A549 (cell line): ENCODE results near the gene STAG3. TPM values are rescaled to one million over a fixed set of nuclear protein-coding genes. Genes with fewer than 3 reads are reported as not detected.

ENCODE experiments used
- ATAC-seq, 2 experiments: fragments of 200-7000 bp in 1 of 2; fragments of >200 bp in 1 of 2; cut with Nextera tagmentation in 1 of 2; cut with Tn5 transposase in 1 of 2; 3 replicates each; pipeline versions ENCODE4 v1.8.0 to v1.9.1; 2018 to 2020; ENCODE audit warnings: mild to moderate bottlenecking in 1 of 2, moderate library complexity in 1 of 2
- CTCF ChIA-PET: fragments of 300-600 bp; sonication (Branson Sonifier 250); formaldehyde crosslinking; extraction: SDS; loops from one replicate; lab custom pipeline; 2021; ENCODE audit warnings: antibody characterized with exemption, inconsistent platforms; lab: Yijun Ruan, JAX
- POLR2A ChIA-PET: fragments of 350-600 bp; formaldehyde crosslinking; extraction: SDS; loops from one replicate; lab custom pipeline; 2021; ENCODE audit warnings: antibody characterized with exemption, inconsistent platforms; lab: Yijun Ruan, JAX
- DNase-seq, 2 experiments: peaks; one replicate each; pipeline versions ENCODE4 v3.0.0 to v3.0.0-alpha.2; 2011 to 2016; ENCODE audit warnings: low read depth in 1 of 2, low spot score in 1 of 2
- FAIRE-seq: peaks from 2 replicates; lab custom pipeline; 2011; peaks lifted over from hg19 to GRCh38; lab: Jason Lieb, UNC
- H3K27ac ChIP-seq, 2 experiments: fragments of >200 bp; sonication (Bioruptor Twin); formaldehyde crosslinking; 3 replicates each; pipeline ENCODE4 v1.5.1; 2016 to 2017
- H3K4me1 ChIP-seq: fragments of >200 bp; sonication (Bioruptor Twin); formaldehyde crosslinking; 3 replicates; pipeline ENCODE4 v1.6.1; 2016
- H3K4me2 ChIP-seq: fragments of >200 bp; sonication (Bioruptor Twin); formaldehyde crosslinking; 3 replicates; pipeline ENCODE4 v1.6.1; 2016
- H3K4me3 ChIP-seq: fragments of >200 bp; sonication (Bioruptor Twin); formaldehyde crosslinking; 3 replicates; pipeline ENCODE4 v1.5.1; 2016
- H3K9me3 ChIP-seq: fragments of >200 bp; sonication (Bioruptor Twin); formaldehyde crosslinking; 3 replicates; pipeline ENCODE4 v1.6.1; 2016
- ATOH8 ChIP-seq: fragments of 250-450 bp; sonication (Bioruptor Pico); IDR thresholded peaks from 2 replicates; pipeline ENCODE4 v1.5.0; 2020; ENCODE audit warnings: low read depth, mild to moderate bottlenecking, moderate library complexity
- BHLHE40 ChIP-seq: IDR thresholded peaks from 2 replicates; pipeline ENCODE4 v1.6.1; 2012; ENCODE audit warnings: low read depth, low read length, inconsistent platforms
- CEBPB ChIP-seq, 2 experiments: fragments of >200 bp in 1 of 2; sonication (Bioruptor Twin) in 1 of 2; formaldehyde crosslinking in 1 of 2; IDR thresholded peaks; 2 replicates each; pipeline ENCODE4 v1.6.1; 2012 to 2016
- CHD4 ChIP-seq: fragments of 200-600 bp; sonication (generic); IDR thresholded peaks from 2 replicates; pipeline ENCODE4 v1.6.1; 2016; ENCODE audit warnings: antibody characterized with exemption, mild to moderate bottlenecking, borderline replicate concordance
- CTCF ChIP-seq: fragments of >200 bp; sonication (Bioruptor Twin); formaldehyde crosslinking; IDR thresholded peaks from 3 replicates; pipeline ENCODE4 v1.5.1; 2016
- E2F6 ChIP-seq: IDR thresholded peaks from 2 replicates; pipeline ENCODE4 v1.6.1; 2012; ENCODE audit warnings: low read depth, borderline replicate concordance
- EHF ChIP-seq: fragments of 250-450 bp; sonication (Bioruptor Pico); IDR thresholded peaks from 2 replicates; pipeline ENCODE4 v1.5.0; 2020; ENCODE audit warnings: mild to moderate bottlenecking
- FOSL2 ChIP-seq, 2 experiments: fragments of 450-650 bp in 1 of 2; fragments of >200 bp in 1 of 2; sonication (Bioruptor Twin) in 1 of 2; formaldehyde crosslinking; IDR thresholded peaks; 2 replicates each; pipeline versions ENCODE4 v1.5.0 to v1.6.1; 2016 to 2020; ENCODE audit warnings: mild to moderate bottlenecking in 1 of 2, moderate library complexity in 1 of 2
- GATA3 ChIP-seq: IDR thresholded peaks from 2 replicates; pipeline ENCODE4 v1.6.1; 2012; ENCODE audit warnings: borderline replicate concordance
- HEYL ChIP-seq: fragments of 250-450 bp; sonication (Bioruptor Pico); IDR thresholded peaks from 2 replicates; pipeline ENCODE4 v1.8.0; 2021; ENCODE audit warnings: mild to moderate bottlenecking, moderate library complexity
- HMGXB4 ChIP-seq: fragments of 250-450 bp; sonication (Bioruptor Pico); IDR thresholded peaks from 2 replicates; pipeline ENCODE4 v1.5.0; 2021; ENCODE audit warnings: mild to moderate bottlenecking, moderate library complexity, borderline replicate concordance
- JUN ChIP-seq, 2 experiments: fragments of >200 bp; sonication (Bioruptor Twin); formaldehyde crosslinking; IDR thresholded peaks; 2 replicates in 1 of 2; 3 replicates in 1 of 2; pipeline ENCODE4 v1.6.1; 2016 to 2017
- MAZ ChIP-seq: fragments of 150-350 bp; IDR thresholded peaks from 2 replicates; pipeline ENCODE4 v1.6.1; 2014; ENCODE audit warnings: antibody characterized with exemption, low read depth, low read length, borderline replicate concordance
- PHF8 ChIP-seq: fragments of 200-600 bp; sonication (generic); IDR thresholded peaks from 2 replicates; pipeline ENCODE4 v1.6.1; 2016; ENCODE audit warnings: low read depth, mild to moderate bottlenecking, antibody characterized with exemption, moderate library complexity, borderline replicate concordance
- POLR2A ChIP-seq: IDR thresholded peaks from 2 replicates; pipeline ENCODE4 v1.6.1; 2012; ENCODE audit warnings: mild to moderate bottlenecking, low read length
- TFCP2L1 ChIP-seq: fragments of 250-450 bp; sonication (Bioruptor Pico); IDR thresholded peaks from 2 replicates; pipeline ENCODE4 v1.5.0; 2021; ENCODE audit warnings: mild to moderate bottlenecking
- TP53 ChIP-seq: fragments of 250-450 bp; sonication (Bioruptor Pico); IDR thresholded peaks from 2 replicates; pipeline ENCODE4 v1.5.0; 2021; ENCODE audit warnings: mild to moderate bottlenecking, moderate library complexity
- USF2 ChIP-seq: fragments of 450-650 bp; IDR thresholded peaks from 2 replicates; pipeline ENCODE4 v1.6.1; 2014; ENCODE audit warnings: antibody characterized with exemption
- ZC3H11A ChIP-seq: fragments of 450-650 bp; IDR thresholded peaks from 2 replicates; pipeline ENCODE4 v1.6.1; 2014; ENCODE audit warnings: antibody characterized with exemption, mild to moderate bottlenecking
- ZNF302 ChIP-seq: fragments of 250-450 bp; sonication (Bioruptor Pico); IDR thresholded peaks from 2 replicates; pipeline ENCODE4 v1.9.0; 2021; ENCODE audit warnings: inconsistent platforms, mild to moderate bottlenecking, moderate library complexity
- ZSCAN20 ChIP-seq: fragments of 250-450 bp; sonication (Bioruptor Pico); IDR thresholded peaks from 2 replicates; pipeline ENCODE4 v1.8.0; 2022; ENCODE audit warnings: mild to moderate bottlenecking, moderate library complexity
- WGBS: methylation state at CpG from one replicate; pipeline ENCODE4 v1.1.6; 2017; ENCODE audit errors: missing lambda C conversion rate; 5-methylcytosine and 5-hydroxymethylcytosine counted together
- polyA plus RNA-seq, 4 experiments: library from polyadenylated mRNA; depleted of rRNA in 3 of 4; stranded (reverse); fragments of >200 nt; fragmentation: RNase III in 1 of 4; extraction: RNeasy Plus Mini Kit Qiagen cat#74134 plus additional on column Dnase treatment in 1 of 4; gene quantifications; 2 replicates in 3 of 4; 3 replicates in 1 of 4; pipeline ENCODE4 v1.2.3, GENCODE V29; 2011 to 2017
- TF ChIP-seq, protein P1 (sequence below): fragments of 150-350 bp; IDR thresholded peaks from 2 replicates; pipeline ENCODE4 v1.6.1; 2014; ENCODE audit warnings: low read depth, mild to moderate bottlenecking, low read length
- TF ChIP-seq, protein P2 (sequence below): IDR thresholded peaks from 2 replicates; pipeline ENCODE4 v1.6.1; 2012
- TF ChIP-seq, protein P3 (sequence below): IDR thresholded peaks from 2 replicates; pipeline ENCODE4 v1.6.1; 2012

STAG3 gene
- polyA plus RNA-seq, 2 of the 4 experiments (the other 2 are of a cell fraction): 0.25 to 0.50 TPM

DNA sequence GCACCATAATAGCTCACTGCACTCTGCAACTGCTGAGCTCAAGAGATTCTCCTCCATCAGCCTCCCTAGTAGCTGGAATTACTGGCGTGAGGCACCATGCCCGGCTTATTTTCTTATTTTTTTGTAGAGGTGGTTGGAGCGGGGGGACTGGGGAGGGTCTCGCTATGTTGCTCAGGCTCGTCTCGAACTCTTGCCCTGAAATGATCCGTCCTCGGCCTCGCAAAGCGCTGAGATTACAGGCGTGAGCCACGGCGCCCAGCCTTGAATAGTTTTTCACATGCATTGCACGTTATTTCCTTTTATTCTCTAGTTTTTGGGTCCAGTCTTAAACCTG lies 29.5 kb upstream of the STAG3 start:
- Histone ChIP-seq H3K27ac (peak overlapping the region; percentile 78 to 88), H3K9me3 (no peaks in the 10 kb centered on the region), H3K4me3 (peak overlapping the region; percentile 38), H3K4me2 (peak overlapping the region; percentile 77), H3K4me1 (peaks cover 9% of the 10 kb centered on the region; the same call in 2 of the 3 replicates)
- no peak for DNase-seq
- ChIA-PET POLR2A (interaction anchor here (0.6 to 3.1 kb wide), 13 partner anchors 9 to 229 kb away, joined by 3 to 16 read pairs (median 6); partner anchors contain the start of genes AP4M1, GPC2, MBLAC1 and MCM7), CTCF (interaction anchor here (23.1 kb wide), 1 partner anchor 14 kb away, joined by 245 read pairs; no protein-coding TSS in a partner anchor)
- ATAC-seq: peak in 1 of 2 experiments; percentile 7; a peak in 1 of 6 replicates
- TF ChIP-seq TP53 (CRISPR knock-in tag) (no peak), ZSCAN20 (CRISPR knock-in tag) (no peak), MAZ (no peak), CHD4 (peak; percentile 36; the same call in 1 of the 2 replicates), ZC3H11A (no peak), ZNF302 (CRISPR knock-in tag) (no peak), CTCF (no peak), TFCP2L1 (CRISPR knock-in tag) (no peak), EHF (CRISPR knock-in tag) (peak; percentile 23; the same call in 1 of the 2 replicates)
- TF ChIP-seq, protein P1, sequence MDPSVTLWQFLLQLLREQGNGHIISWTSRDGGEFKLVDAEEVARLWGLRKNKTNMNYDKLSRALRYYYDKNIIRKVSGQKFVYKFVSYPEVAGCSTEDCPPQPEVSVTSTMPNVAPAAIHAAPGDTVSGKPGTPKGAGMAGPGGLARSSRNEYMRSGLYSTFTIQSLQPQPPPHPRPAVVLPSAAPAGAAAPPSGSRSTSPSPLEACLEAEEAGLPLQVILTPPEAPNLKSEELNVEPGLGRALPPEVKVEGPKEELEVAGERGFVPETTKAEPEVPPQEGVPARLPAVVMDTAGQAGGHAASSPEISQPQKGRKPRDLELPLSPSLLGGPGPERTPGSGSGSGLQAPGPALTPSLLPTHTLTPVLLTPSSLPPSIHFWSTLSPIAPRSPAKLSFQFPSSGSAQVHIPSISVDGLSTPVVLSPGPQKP: no peak
- 7% methylated on average over 14 of the region's 14 CpGs for WGBS
- no peak for FAIRE-seq

GRCh38 chr7:100148559-100149328 lies 29.0 kb upstream of the STAG3 start, which contains the start of gene LAMTOR4:
TSS of gene LAMTOR4 (plus strand) at chr7:100148918. CDS start at chr7:100148973, 55 bp downstream.
- Histone ChIP-seq H3K9me3 (no peaks in the 10 kb centered on the region), H3K4me1 (peaks cover 14% of the 10 kb centered on the region), H3K4me3 (peak within 1 kb of the TSS; percentile 81), H3K27ac (peak within 1 kb of the TSS; percentile 93 to 94), H3K4me2 (peak within 1 kb of the TSS; percentile 85)
- peak; percentile 99 to 100 for DNase-seq
- WGBS: 1% methylated on average over 42 of the region's 46 CpGs
- peak; percentile 39 for FAIRE-seq
- ATAC-seq: peak; percentile 99
- ChIA-PET CTCF (interaction anchor here (23.1 kb wide), 1 partner anchor 15 kb away, joined by 245 read pairs; no protein-coding TSS in a partner anchor), POLR2A (interaction anchor here (0.6 to 3.1 kb wide), 15 partner anchors 8 to 313 kb away, joined by 3 to 16 read pairs (median 4); partner anchors contain the start of genes AP4M1, GPC2, MBLAC1 and MCM7)
- TF ChIP-seq HEYL (CRISPR knock-in tag) (no peak), ATOH8 (CRISPR knock-in tag) (no peak), USF2 (peak; percentile 94), E2F6 (peak; percentile 39; the same call in 1 of the 2 replicates), PHF8 (peak; percentile 64; the same call in 1 of the 2 replicates), JUN (IDR thresholded peaks at IDR 0.05) (peak in 1 of 2 experiments; percentile 59; a peak in 2 of 5 replicates), FOSL2 (IDR thresholded peaks at IDR 0.05) (no peak), FOSL2 (CRISPR knock-in tag; IDR thresholded peaks at IDR 0.05) (no peak), CEBPB (IDR thresholded peaks at IDR 0.05) (peak in 1 of 2 experiments; percentile 73; a peak in 2 of 4 replicates), POLR2A (peak; percentile 82), HMGXB4 (CRISPR knock-in tag) (no peak), BHLHE40 (peak; percentile 89), MAZ (0 out of 2 replicates have a peak, but pooled peaks have one; percentile 30), GATA3 (no peak)
- TF ChIP-seq, protein P2, sequence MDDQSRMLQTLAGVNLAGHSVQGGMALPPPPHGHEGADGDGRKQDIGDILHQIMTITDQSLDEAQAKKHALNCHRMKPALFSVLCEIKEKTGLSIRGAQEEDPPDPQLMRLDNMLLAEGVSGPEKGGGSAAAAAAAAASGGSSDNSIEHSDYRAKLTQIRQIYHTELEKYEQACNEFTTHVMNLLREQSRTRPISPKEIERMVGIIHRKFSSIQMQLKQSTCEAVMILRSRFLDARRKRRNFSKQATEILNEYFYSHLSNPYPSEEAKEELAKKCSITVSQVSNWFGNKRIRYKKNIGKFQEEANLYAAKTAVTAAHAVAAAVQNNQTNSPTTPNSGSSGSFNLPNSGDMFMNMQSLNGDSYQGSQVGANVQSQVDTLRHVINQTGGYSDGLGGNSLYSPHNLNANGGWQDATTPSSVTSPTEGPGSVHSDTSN: peak; percentile 85
- TF ChIP-seq, protein P3, sequence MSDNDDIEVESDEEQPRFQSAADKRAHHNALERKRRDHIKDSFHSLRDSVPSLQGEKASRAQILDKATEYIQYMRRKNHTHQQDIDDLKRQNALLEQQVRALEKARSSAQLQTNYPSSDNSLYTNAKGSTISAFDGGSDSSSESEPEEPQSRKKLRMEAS: peak; percentile 93
